H9 (cell line): ENCODE data around the gene CHST15. TPM values are rescaled to one million over a fixed set of nuclear protein-coding genes. Genes with fewer than 3 reads are reported as not detected.

Experiments used
- DNase-seq: peaks from one replicate; pipeline ENCODE4 v3.0.0-alpha.2; 2017
- H2AFZ ChIP-seq: one replicate; pipeline ENCODE4 v1.6.1; 2013; ENCODE audit warnings: mild to moderate bottlenecking, low read length, control low read depth, moderate library complexity
- H2AK5ac ChIP-seq: 2 replicates; pipeline ENCODE4 v1.6.1; 2013; ENCODE audit warnings: low read length, control low read depth, mixed read lengths; ENCODE audit not compliant: insufficient read length
- H2BK120ac ChIP-seq: one replicate; pipeline ENCODE4 v1.6.1; 2013; ENCODE audit warnings: low read depth, mild to moderate bottlenecking, low read length, control low read depth, inconsistent platforms; ENCODE audit not compliant: poor library complexity, severe bottlenecking
- H2BK12ac ChIP-seq: 2 replicates; pipeline ENCODE4 v1.6.1; 2013; ENCODE audit warnings: low read length, control low read depth, mixed read lengths, low read depth; ENCODE audit not compliant: insufficient read length
- H2BK15ac ChIP-seq: 2 replicates; pipeline ENCODE4 v1.6.1; 2013; ENCODE audit warnings: low read depth, low read length, control low read depth
- H2BK20ac ChIP-seq: one replicate; pipeline ENCODE4 v1.6.1; 2013; ENCODE audit warnings: low read depth, mild to moderate bottlenecking, low read length, control low read depth, inconsistent platforms; ENCODE audit not compliant: poor library complexity, severe bottlenecking
- H2BK5ac ChIP-seq: 2 replicates; pipeline ENCODE4 v1.6.1; 2013; ENCODE audit warnings: low read length, control low read depth, mixed read lengths; ENCODE audit not compliant: insufficient read length
- H3K14ac ChIP-seq: 2 replicates; pipeline ENCODE4 v1.6.1; 2013; ENCODE audit warnings: low read length, control low read depth; ENCODE audit not compliant: insufficient read depth
- H3K18ac ChIP-seq: 2 replicates; pipeline ENCODE4 v1.6.1; 2013; ENCODE audit warnings: low read depth, mild to moderate bottlenecking, mixed read lengths, low read length, control low read depth; ENCODE audit not compliant: insufficient read length
- H3K23ac ChIP-seq: 2 replicates; pipeline ENCODE4 v1.6.1; 2013; ENCODE audit warnings: low read length, control low read depth, mixed read lengths, low read depth; ENCODE audit not compliant: insufficient read length
- H3K23me2 ChIP-seq: 2 replicates; pipeline ENCODE4 v1.6.1; 2013; ENCODE audit warnings: low read depth, mild to moderate bottlenecking, mixed read lengths, low read length, control low read depth; ENCODE audit not compliant: insufficient read length, poor library complexity, severe bottlenecking
- H3K27ac ChIP-seq: 2 replicates; pipeline ENCODE4 v1.5.1; 2013; ENCODE audit warnings: low read length, control low read depth, mixed read lengths, low read depth; ENCODE audit not compliant: insufficient read length
- H3K27me3 ChIP-seq: 2 replicates; pipeline ENCODE4 v1.6.1; 2013; ENCODE audit warnings: low read length, control low read depth, inconsistent platforms; ENCODE audit not compliant: insufficient read depth
- H3K4ac ChIP-seq: 2 replicates; pipeline ENCODE4 v1.6.1; 2013; ENCODE audit warnings: low read depth, mild to moderate bottlenecking, control low read depth, inconsistent platforms, low read length, moderate library complexity
- H3K4me1 ChIP-seq: 2 replicates; pipeline ENCODE4 v1.6.1; 2013; ENCODE audit warnings: low read length, control low read depth, inconsistent platforms; ENCODE audit not compliant: insufficient read depth
- H3K4me2 ChIP-seq: 2 replicates; pipeline ENCODE4 v1.6.1; 2013; ENCODE audit warnings: low read length, control low read depth, mixed read lengths; ENCODE audit not compliant: insufficient read length, insufficient read depth
- H3K56ac ChIP-seq: 2 replicates; pipeline ENCODE4 v1.6.1; 2013; ENCODE audit warnings: low read depth, mild to moderate bottlenecking, mixed read lengths, low read length, control low read depth; ENCODE audit not compliant: insufficient read length
- H3K79me1 ChIP-seq: 2 replicates; pipeline ENCODE4 v1.6.1; 2013; ENCODE audit warnings: low read depth, mild to moderate bottlenecking, moderate library complexity, low read length, control low read depth, inconsistent platforms; ENCODE audit not compliant: insufficient read depth, poor library complexity, severe bottlenecking
- H3K79me2 ChIP-seq: 2 replicates; pipeline ENCODE4 v1.6.1; 2013; ENCODE audit warnings: low read length, control low read depth, inconsistent platforms; ENCODE audit not compliant: insufficient read depth
- H3K9ac ChIP-seq: 2 replicates; pipeline ENCODE4 v1.6.1; 2013; ENCODE audit warnings: low read length, control low read depth, mixed read lengths; ENCODE audit not compliant: insufficient read length; ENCODE audit errors: extremely low read depth
- H3K9me3 ChIP-seq: one replicate; pipeline ENCODE4 v1.6.1; 2013; ENCODE audit warnings: low read depth, low read length, inconsistent platforms; ENCODE audit not compliant: control insufficient read depth
- H3T11ph ChIP-seq: one replicate; pipeline ENCODE4 v1.6.1; 2013; ENCODE audit warnings: mild to moderate bottlenecking, low read length, control low read depth, inconsistent platforms
- H4K20me1 ChIP-seq: one replicate; pipeline ENCODE4 v1.6.1; 2013; ENCODE audit not compliant: control insufficient read depth, insufficient read length, insufficient read depth
- H4K5ac ChIP-seq: 2 replicates; pipeline ENCODE4 v1.6.1; 2013; ENCODE audit warnings: low read depth, mild to moderate bottlenecking, mixed read lengths, low read length, control low read depth; ENCODE audit not compliant: insufficient read length
- H4K8ac ChIP-seq: replicated peaks from 2 replicates; pipeline ENCODE4 v1.6.1; 2013; ENCODE audit warnings: low read length, control low read depth, mixed read lengths, low read depth; ENCODE audit not compliant: insufficient read length
- H4K91ac ChIP-seq: 2 replicates; pipeline ENCODE4 v1.6.1; 2013; ENCODE audit warnings: low read depth, mild to moderate bottlenecking, moderate library complexity, mixed read lengths, low read length, control low read depth; ENCODE audit not compliant: insufficient read length
- H3K27ac Mint-ChIP-seq, 3 experiments: 2 replicates in 2 of 3; 3 replicates in 1 of 3; pipeline ENCODE4 v1.8.0; 2020 to 2021; ENCODE audit warnings: mixed read lengths in 3 of 3, mild to moderate bottlenecking in 1 of 3, moderate library complexity in 1 of 3
- H3K27me3 Mint-ChIP-seq: 2 replicates; pipeline ENCODE4 v1.8.0; 2021; ENCODE audit warnings: low read depth, mild to moderate bottlenecking, moderate library complexity, mixed read lengths
- H3K36me3 Mint-ChIP-seq, 3 experiments: 2 replicates in 2 of 3; 3 replicates in 1 of 3; pipeline ENCODE4 v1.8.0; 2020 to 2021; ENCODE audit warnings: low read depth in 3 of 3, mixed read lengths in 3 of 3; ENCODE audit not compliant: insufficient read depth in 1 of 3
- H3K4me1 Mint-ChIP-seq, 2 experiments: 2 replicates each; pipeline ENCODE4 v1.8.0; 2020; ENCODE audit warnings: mixed read lengths in 2 of 2
- H3K4me3 Mint-ChIP-seq, 2 experiments: 2 replicates in 1 of 2; 3 replicates in 1 of 2; pipeline ENCODE4 v1.8.0; 2020 to 2021; ENCODE audit warnings: mild to moderate bottlenecking in 2 of 2, mixed read lengths in 2 of 2, moderate library complexity in 1 of 2
- H3K9me3 Mint-ChIP-seq, 2 experiments: 2 replicates in 1 of 2; 3 replicates in 1 of 2; pipeline ENCODE4 v1.8.0; 2020; ENCODE audit warnings: mild to moderate bottlenecking in 2 of 2, mixed read lengths in 2 of 2, moderate library complexity in 1 of 2
- CTCF ChIP-seq: fragments of 200-600 bp; sonication (generic); conservative IDR thresholded peaks from 3 replicates; pipeline ENCODE4 v1.8.0; 2021; ENCODE audit warnings: antibody characterized with exemption, mild to moderate bottlenecking
- WGBS: extraction: QIAGEN DNeasy Blood & Tissue Kit; methylation state at CpG from one replicate; pipeline ENCODE4 v1.1.7; 2013; ENCODE audit warnings: missing lambda C conversion rate, low lambda C conversion rate, mixed read lengths; ENCODE audit not compliant: insufficient read length; ENCODE audit errors: extremely low coverage; 5-methylcytosine and 5-hydroxymethylcytosine counted together
- total RNA-seq: library from RNA; stranded (reverse); gene quantifications from 2 replicates; pipeline ENCODE4 v1.2.1, GENCODE V29; 2021

Gene CHST15
- total RNA-seq, 1 experiment from 2014 or later = 8.7 TPM

GRCh38 chr10:124005991-124006392, 87.4 kb downstream of the CHST15 start:
- H3K4me3 Mint-ChIP-seq = no peak overlapping the region

More at GRCh38 chr10:124005991-124006392, 87.4 kb downstream of the CHST15 start:
- Histone ChIP-seq H4K20me1 (no peaks in the 10 kb centered on the region), H3K4me1 (no peaks in the 10 kb centered on the region), H2AFZ (no peak overlapping the region), H3K79me2 (no peaks in the 10 kb centered on the region), H3K14ac (no peak overlapping the region), H3K9ac (no peak overlapping the region), H2AK5ac (no peak overlapping the region), H4K91ac (no peak overlapping the region), H3K56ac (no peak overlapping the region), H3K4me2 (no peak overlapping the region), H2BK12ac (no peak overlapping the region), H2BK120ac (no peak overlapping the region), H3K27ac (no peak overlapping the region), H4K5ac (no peak overlapping the region), H3K23me2 (no peaks in the 10 kb centered on the region), H2BK20ac (no peak overlapping the region), H3K4ac (no peak overlapping the region), H2BK5ac (no peak overlapping the region), H3K27me3 (no peaks in the 10 kb centered on the region), H2BK15ac (no peak overlapping the region), H3K23ac (no peak overlapping the region), H4K8ac (no peak overlapping the region), H3K79me1 (no peaks in the 10 kb centered on the region), H3K18ac (no peak overlapping the region), H3K9me3 (no peaks in the 10 kb centered on the region), H3T11ph (no peak overlapping the region)
- Mint-ChIP-seq H3K27ac (no peak overlapping the region; a peak in 1 of 7 replicates), H3K27me3 (no peaks in the 10 kb centered on the region; the same call in 1 of the 2 replicates), H3K4me1 (peaks cover 12 to 16% of the 10 kb centered on the region in 2 experiments), H3K36me3 (peaks cover 7 to 10% (median 10%) of the 10 kb centered on the region in 3 experiments; a peak in 6 of 7 replicates), H3K9me3 (no peaks in the 10 kb centered on the region)
- no peak for TF ChIP-seq CTCF
- no peak for DNase-seq
- WGBS = no CpG with 5 or more reads among the region's 12 CpGs
